Activated CD4-positive, alpha-beta memory T cell treated with anti-CD3 and anti-CD28 coated beads, Interleukin-2, amount 10 ng/mL, durations not matched to agents 7 days and 5 days (primary cell): ENCODE data around the gene ARL2BP. TPM values are rescaled to one million over a fixed set of nuclear protein-coding genes. Genes with fewer than 3 reads are reported as not detected.

ENCODE experiments used
- CTCF ChIA-PET: fragments of 350-600 bp; sonication (Branson Sonifier 250); formaldehyde crosslinking; loops from one replicate; lab custom pipeline; 2021; ENCODE audit warnings: antibody characterized with exemption, inconsistent platforms; lab: Charles Lee
- POLR2A ChIA-PET: fragments of 350-600 bp; sonication (Branson Sonifier 250); formaldehyde crosslinking; loops from one replicate; lab custom pipeline; 2021; ENCODE audit warnings: antibody characterized with exemption; lab: Charles Lee
- DNase-seq: peaks from one replicate; pipeline ENCODE4 v3.0.0-alpha.2; 2020
- H3K27ac Mint-ChIP-seq: one replicate; pipeline ENCODE4 v1.8.0; 2021; ENCODE audit warnings: mild to moderate bottlenecking, mixed read lengths
- H3K27me3 Mint-ChIP-seq: one replicate; pipeline ENCODE4 v1.8.0; 2021; ENCODE audit warnings: mixed read lengths
- H3K36me3 Mint-ChIP-seq: one replicate; pipeline ENCODE4 v1.8.0; 2021; ENCODE audit warnings: low read depth, mixed read lengths
- H3K4me1 Mint-ChIP-seq: one replicate; pipeline ENCODE4 v1.8.0; 2021; ENCODE audit warnings: mixed read lengths
- H3K4me3 Mint-ChIP-seq: one replicate; pipeline ENCODE4 v1.8.0; 2021; ENCODE audit warnings: mild to moderate bottlenecking, mixed read lengths
- H3K9me3 Mint-ChIP-seq: one replicate; pipeline ENCODE4 v1.8.0; 2021; ENCODE audit warnings: mixed read lengths
- total RNA-seq, 2 experiments: library from RNA; stranded (reverse); gene quantifications; one replicate each; pipeline ENCODE4 v1.2.3, GENCODE V29; 2021

Gene ARL2BP
- total RNA-seq, 2 experiments from 2014 or later, result 32.8 to 32.9 TPM

DNA sequence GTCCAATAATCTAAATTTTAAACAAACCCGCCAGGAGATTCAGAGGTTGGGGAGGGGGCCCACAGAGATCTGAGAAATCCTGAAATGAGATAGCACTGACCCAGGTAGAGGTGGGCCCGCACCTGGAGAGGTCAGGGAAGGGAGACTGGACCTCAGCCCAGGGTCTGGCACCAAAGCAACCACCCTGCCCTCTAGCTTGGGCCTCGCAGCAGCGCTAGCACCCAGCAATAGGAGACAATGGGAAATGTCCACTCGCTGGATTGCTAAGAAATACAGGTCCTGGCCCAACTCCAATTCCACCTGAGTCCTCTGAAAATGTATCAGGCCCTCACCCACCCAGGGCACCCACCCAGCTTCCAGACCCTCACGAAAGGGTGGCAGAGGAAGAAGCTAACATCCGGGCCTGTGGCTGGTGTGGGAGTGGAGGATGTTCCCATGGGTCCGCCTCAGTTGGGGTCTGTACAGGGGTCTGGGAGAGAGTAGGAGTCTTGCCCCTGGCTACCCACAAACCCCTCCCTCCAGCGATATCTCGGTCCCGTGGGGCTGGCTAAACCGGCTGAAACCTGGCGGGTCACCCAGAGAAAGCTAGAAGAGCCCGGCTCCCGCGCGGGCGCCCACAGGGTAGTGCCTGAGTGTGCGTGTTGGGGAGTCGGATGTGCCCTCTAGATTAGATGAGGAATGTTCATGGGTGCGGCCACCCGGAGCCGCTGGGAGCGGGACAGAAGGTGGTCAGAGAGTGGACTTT, 38.3 kb downstream of the ARL2BP start:
- Mint-ChIP-seq H3K27me3 (peaks cover 36% of the 10 kb centered on the region), H3K9me3 (no peaks in the 10 kb centered on the region), H3K27ac (no peak overlapping the region), H3K4me3 (peak overlapping the region; percentile 60), H3K4me1 (peaks cover 26% of the 10 kb centered on the region), H3K36me3 (no peaks in the 10 kb centered on the region)
- DNase-seq, result no peak
- ChIA-PET POLR2A (no interaction called here), CTCF (no interaction called here)

DNA sequence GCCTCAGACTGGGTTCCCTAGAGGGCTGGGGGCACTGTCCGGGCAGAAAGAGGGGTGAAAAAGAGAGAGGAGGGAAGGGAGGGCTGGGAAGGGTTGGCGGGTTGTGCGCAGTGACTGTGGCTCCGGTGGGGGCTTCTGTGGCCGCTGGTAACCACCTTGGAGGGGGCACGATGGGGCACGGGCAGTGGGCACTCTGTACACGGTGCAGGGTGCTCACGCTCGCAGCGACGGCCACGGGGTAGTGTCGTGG, 38.8 kb downstream of the ARL2BP start:
- ChIA-PET CTCF (no interaction called here), POLR2A (no interaction called here)
- peak overlapping the region; percentile 60 for H3K4me3 Mint-ChIP-seq
- H3K36me3 Mint-ChIP-seq, result no peaks in the 10 kb centered on the region
- H3K27ac Mint-ChIP-seq, result no peak overlapping the region
- H3K27me3 Mint-ChIP-seq, result peaks cover 36% of the 10 kb centered on the region
- DNase-seq, result no peak
- no peaks in the 10 kb centered on the region for H3K9me3 Mint-ChIP-seq
- peaks cover 21% of the 10 kb centered on the region for H3K4me1 Mint-ChIP-seq

DNA sequence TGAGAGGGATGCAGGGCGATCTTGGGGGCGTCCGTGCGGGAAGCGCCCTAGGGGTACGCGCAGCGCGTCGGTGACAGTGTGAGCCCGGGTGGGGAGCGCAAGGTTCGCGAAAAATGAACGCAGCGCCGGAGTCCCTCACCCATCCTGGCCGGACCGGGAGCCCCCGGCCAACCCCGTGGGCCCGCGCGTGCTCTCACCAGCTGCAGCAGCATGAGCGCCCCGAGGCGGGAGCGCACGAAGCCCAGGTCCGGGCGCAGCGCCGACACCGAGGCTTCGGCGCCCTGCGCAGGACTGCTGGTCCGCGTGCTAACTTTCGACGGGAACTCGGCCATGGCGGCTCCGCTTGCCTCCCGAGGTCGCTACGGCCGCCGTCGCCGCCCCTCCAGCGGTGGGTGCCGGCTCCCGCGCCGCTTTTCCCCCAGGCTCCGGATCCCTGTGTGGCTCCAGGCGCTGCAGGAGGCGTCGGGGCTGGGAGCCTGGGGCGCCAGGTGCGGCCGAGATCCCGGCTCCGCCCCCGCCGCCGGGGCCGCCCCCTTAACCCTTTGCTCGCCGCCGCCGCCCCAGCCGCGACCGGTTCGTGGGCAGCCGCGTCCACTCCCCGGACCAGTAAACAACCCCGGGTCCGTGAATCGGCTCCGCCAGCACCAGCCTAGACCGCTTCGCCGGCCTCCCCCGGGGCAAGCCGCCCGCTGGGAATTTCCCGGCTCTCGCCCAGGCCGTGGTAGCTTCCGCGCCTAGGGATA, 39.3 kb downstream of the ARL2BP start, which contains the start of gene PLLP:
PLLP (minus strand) TSS at position 464 of the 743 bp plus-strand sequence; CDS start at position 332, 132 bp downstream.
- CTCF ChIA-PET, result interaction anchor here (1.7 kb wide), 1 partner anchor 16 kb away, joined by 4 read pairs; no protein-coding TSS in a partner anchor
- Mint-ChIP-seq H3K4me3 (peak within 1 kb of the TSS; percentile 60), H3K27me3 (peaks cover 36% of the 10 kb centered on the region), H3K4me1 (peaks cover 22% of the 10 kb centered on the region), H3K9me3 (no peaks in the 10 kb centered on the region), H3K27ac (no peak within 1 kb of the TSS), H3K36me3 (no peaks in the 10 kb centered on the region)
- DNase-seq, result peak; percentile 25
- POLR2A ChIA-PET, result no interaction called here

DNA sequence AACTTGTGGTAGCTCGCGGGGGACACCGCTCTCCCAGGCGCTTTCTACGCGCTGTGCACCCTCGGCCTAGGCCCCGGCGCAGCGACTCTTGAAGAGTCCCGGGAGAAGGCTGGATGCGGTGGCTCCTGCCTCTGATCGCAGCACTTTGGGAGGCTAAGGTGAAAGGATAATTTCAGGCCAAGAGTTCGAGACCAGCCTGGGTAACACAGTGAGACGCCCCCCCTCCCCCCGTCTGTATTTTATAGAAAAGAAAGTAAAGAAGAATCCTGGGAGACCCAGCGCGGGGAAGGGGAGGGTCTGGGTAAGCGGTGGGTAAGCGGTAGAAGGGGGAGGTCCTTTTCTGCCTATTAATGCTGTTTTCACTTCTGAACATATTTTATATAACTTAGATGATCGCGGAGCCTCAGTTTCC, 39.9 kb downstream of the ARL2BP start:
- H3K36me3 Mint-ChIP-seq, result no peaks in the 10 kb centered on the region
- no peaks in the 10 kb centered on the region for H3K9me3 Mint-ChIP-seq
- H3K4me1 Mint-ChIP-seq, result peaks cover 24% of the 10 kb centered on the region
- DNase-seq, result no peak
- H3K4me3 Mint-ChIP-seq, result peak overlapping the region; percentile 48
- ChIA-PET POLR2A (no interaction called here), CTCF (interaction anchor here (1.7 kb wide), 1 partner anchor 16 kb away, joined by 4 read pairs; no protein-coding TSS in a partner anchor)
- no peak overlapping the region for H3K27ac Mint-ChIP-seq
- H3K27me3 Mint-ChIP-seq, result peaks cover 36% of the 10 kb centered on the region

DNA sequence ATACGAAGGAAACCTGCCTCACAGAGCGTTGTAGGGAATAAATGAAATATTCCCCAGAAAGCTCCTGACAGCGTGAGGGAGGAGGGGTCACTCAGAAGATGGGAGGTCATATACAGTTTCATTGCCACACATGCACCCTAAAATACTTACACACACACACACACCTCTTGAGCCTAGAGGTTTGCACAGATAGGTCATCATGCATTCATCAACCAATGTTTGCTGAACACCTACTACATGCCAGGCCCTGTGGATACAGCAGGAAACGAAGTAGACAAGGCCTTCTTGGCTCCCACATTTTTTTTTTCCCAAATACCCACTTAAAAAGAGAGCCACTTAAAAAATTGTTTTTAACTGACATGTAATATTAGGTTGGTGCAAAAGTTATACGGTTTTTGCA, 40.3 kb downstream of the ARL2BP start:
- Mint-ChIP-seq H3K4me1 (peaks cover 24% of the 10 kb centered on the region), H3K27me3 (peaks cover 36% of the 10 kb centered on the region), H3K9me3 (no peaks in the 10 kb centered on the region), H3K36me3 (no peaks in the 10 kb centered on the region), H3K4me3 (no peak overlapping the region), H3K27ac (no peak overlapping the region)
- DNase-seq, result no peak
- POLR2A ChIA-PET, result no interaction called here
- CTCF ChIA-PET, result interaction anchor here (1.7 kb wide), 1 partner anchor 15 kb away, joined by 4 read pairs; no protein-coding TSS in a partner anchor

DNA sequence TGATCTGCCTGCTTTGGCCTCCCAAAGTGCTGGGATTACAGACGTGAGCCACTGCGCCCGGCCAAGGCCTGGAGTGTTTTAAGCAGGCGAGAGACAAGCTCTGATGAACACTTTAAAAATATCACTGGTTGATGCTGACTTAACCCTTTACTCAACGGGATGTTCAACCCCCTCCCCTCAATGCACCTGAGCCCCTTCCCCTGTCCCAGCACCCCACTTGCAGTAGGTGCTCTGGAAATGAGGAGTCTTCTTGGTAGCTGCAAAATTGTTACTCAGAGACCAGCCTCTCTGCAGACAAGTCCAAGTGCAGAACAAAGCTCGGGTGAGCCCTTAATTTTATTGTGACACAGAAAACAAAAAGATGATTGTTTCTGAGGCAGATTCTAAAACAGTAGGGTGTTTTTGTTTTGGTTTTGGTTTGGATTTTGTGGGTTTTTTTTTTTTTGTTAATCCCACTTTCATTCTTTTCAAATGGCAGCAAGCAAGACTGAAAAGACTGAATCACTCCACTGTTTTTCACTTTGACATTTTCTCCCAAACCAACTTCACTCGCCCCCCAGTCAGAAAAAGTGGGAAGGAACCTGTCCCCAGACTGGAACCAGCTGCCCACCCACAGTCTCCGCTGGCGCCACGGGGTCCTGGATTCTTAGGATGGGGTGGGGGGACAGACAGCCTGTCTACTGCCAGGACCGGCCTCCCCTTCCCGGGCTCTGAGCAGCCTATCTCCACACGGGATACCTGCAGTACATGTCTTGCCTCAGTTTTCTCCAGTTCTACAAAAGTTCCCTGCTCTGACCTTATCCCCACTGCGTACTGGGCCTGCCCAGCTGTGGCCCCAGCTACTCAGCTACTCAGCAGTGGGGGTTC, 44.6 kb downstream of the ARL2BP start:
- H3K27ac Mint-ChIP-seq, result peak overlapping the region; percentile 18

DNA sequence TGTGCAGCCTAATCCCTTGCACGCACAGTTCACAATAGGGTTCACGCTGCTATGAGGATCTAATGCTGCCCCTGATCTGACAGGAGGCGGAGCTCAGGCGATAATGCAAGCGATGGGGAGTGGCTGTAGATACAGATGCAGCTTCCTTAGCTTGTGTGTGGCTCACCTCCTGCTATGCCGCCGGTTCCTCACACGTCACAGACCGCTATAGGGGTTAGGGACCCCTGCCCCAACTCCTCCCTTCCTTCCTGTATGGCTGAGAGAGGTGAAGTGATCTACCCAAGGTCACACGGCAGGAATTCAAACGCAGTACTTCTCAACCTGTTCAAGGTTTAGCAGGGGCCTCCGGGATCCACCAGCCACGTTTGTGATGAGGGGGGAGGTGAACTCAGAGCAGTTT, 52.8 kb downstream of the ARL2BP start:
- H3K4me3 Mint-ChIP-seq, result peak overlapping the region; percentile 52
- ChIA-PET POLR2A (interaction anchor here (0.6 to 1.5 kb wide), 3 partner anchors 111 to 149 kb away, joined by 3 to 5 read pairs (median 3); partner anchors contain the start of genes CIAPIN1, PSME3IP1 and RSPRY1), CTCF (interaction anchor here (0.8 to 9.8 kb wide), 2 partner anchors 121 to 165 kb away, joined by 3 to 160 read pairs; partner anchors contain the start of gene POLR2C)
- H3K27me3 Mint-ChIP-seq, result no peaks in the 10 kb centered on the region
- no peaks in the 10 kb centered on the region for H3K9me3 Mint-ChIP-seq
- peak; percentile 68 for DNase-seq
- H3K4me1 Mint-ChIP-seq, result peaks cover 14% of the 10 kb centered on the region
- no peak overlapping the region for H3K27ac Mint-ChIP-seq
- H3K36me3 Mint-ChIP-seq, result no peaks in the 10 kb centered on the region

More for the DNA sequence above, 44.6 kb downstream of the ARL2BP start:
- H3K36me3 Mint-ChIP-seq, result no peaks in the 10 kb centered on the region
- ChIA-PET CTCF (interaction anchor here (0.7 to 1.1 kb wide), 2 partner anchors 10 to 203 kb away, joined by 3 read pairs; no protein-coding TSS in a partner anchor), POLR2A (interaction anchor here (1.0 to 2.0 kb wide), 3 partner anchors 10 to 12 kb away, joined by 3 to 7 read pairs (median 4); no protein-coding TSS in a partner anchor)
- peaks cover 19% of the 10 kb centered on the region for H3K4me1 Mint-ChIP-seq
- no peak overlapping the region for H3K4me3 Mint-ChIP-seq
- no peak for DNase-seq
- peaks cover 10% of the 10 kb centered on the region for H3K27me3 Mint-ChIP-seq
- no peaks in the 10 kb centered on the region for H3K9me3 Mint-ChIP-seq

DNA sequence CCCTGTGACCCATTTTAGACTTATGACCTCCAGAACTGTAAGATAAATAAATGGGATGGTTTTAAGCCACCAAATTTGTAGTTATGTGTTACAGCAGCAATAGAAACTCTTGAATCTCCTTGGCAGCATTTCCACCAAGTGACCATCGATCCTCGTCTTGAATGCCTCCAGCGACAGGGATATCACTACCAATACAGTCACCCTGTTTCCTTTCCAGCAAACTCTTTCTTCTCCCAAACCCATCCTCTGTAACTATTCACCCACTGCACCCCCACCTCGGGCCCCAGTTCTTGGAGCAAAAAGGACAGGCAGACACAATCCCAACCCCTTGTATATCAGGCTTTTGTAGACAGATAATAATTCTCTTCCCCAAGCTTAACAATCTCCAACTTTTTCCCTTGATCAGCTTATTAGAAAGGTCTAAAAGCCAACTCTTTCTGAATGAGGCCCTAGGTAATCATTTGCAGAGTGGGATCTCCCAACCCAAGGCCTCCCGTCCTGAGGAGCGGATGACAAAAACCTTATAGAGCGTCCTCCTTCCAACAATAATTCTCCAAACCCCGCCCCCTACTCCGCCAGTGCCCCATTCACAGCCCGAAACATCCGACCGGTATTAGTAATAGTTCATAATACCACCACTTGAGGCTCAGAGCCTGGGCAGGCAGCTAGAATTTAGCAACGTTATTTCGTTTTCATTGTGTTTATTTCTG, 54.1 kb downstream of the ARL2BP start:
- Mint-ChIP-seq H3K27ac (no peak overlapping the region), H3K9me3 (no peaks in the 10 kb centered on the region), H3K4me3 (no peak overlapping the region), H3K27me3 (no peaks in the 10 kb centered on the region), H3K36me3 (no peaks in the 10 kb centered on the region), H3K4me1 (peaks cover 22% of the 10 kb centered on the region)
- CTCF ChIA-PET, result interaction anchor here (0.9 to 9.8 kb wide), 7 partner anchors 11 to 241 kb away, joined by 3 to 160 read pairs (median 4); no protein-coding TSS in a partner anchor
- POLR2A ChIA-PET, result interaction anchor here (0.6 to 2.1 kb wide), 13 partner anchors 10 to 367 kb away, joined by 3 to 10 read pairs (median 3); partner anchors contain the start of genes ARL2BP, CIAPIN1, HERPUD1 and PSME3IP1
- no peak for DNase-seq

DNA sequence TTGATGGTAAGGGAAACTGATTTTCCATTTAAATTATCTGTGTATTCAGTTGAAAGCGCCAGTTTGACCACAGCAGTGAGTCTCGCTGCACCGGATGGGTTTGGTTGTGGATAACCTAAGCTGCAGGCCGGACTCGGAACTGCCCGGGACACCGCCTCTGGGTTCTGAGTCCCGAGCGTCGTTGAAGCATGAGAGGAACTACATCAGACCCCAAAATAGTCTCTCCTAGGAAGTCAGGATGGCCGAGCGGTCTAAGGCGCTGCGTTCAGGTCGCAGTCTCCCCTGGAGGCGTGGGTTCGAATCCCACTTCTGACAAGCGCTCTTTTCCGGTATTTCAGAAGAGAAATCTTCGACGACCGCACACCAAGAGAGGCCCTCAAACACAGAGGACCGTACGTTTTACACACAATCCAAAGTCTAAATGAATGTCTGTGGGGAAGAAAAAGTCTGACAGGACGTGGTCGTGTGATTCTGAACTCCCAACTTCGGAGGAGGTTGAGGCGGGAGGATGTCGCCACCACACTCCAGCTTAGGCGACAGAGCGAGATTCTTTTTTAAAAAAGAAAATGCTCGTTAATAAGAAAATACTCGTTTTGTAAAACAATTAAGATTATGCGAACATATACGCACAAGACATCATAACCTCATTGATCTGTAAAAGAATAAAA, 54.8 kb downstream of the ARL2BP start:
- no peaks in the 10 kb centered on the region for H3K36me3 Mint-ChIP-seq
- H3K27me3 Mint-ChIP-seq, result no peaks in the 10 kb centered on the region
- CTCF ChIA-PET, result interaction anchor here (0.6 to 9.8 kb wide), 29 partner anchors 11 to 347 kb away, joined by 3 to 160 read pairs (median 4); partner anchors contain the start of genes ARL2BP, CCDC102A, CIAPIN1 and COQ9
- no peak overlapping the region for H3K27ac Mint-ChIP-seq
- POLR2A ChIA-PET, result interaction anchor here (0.6 to 2.1 kb wide), 18 partner anchors 11 to 367 kb away, joined by 3 to 10 read pairs (median 4); partner anchors contain the start of genes ARL2BP, HERPUD1, POLR2C and RSPRY1
- peak; percentile 89 for DNase-seq
- H3K4me3 Mint-ChIP-seq, result no peak overlapping the region
- H3K9me3 Mint-ChIP-seq, result no peaks in the 10 kb centered on the region
- H3K4me1 Mint-ChIP-seq, result peaks cover 26% of the 10 kb centered on the region

DNA sequence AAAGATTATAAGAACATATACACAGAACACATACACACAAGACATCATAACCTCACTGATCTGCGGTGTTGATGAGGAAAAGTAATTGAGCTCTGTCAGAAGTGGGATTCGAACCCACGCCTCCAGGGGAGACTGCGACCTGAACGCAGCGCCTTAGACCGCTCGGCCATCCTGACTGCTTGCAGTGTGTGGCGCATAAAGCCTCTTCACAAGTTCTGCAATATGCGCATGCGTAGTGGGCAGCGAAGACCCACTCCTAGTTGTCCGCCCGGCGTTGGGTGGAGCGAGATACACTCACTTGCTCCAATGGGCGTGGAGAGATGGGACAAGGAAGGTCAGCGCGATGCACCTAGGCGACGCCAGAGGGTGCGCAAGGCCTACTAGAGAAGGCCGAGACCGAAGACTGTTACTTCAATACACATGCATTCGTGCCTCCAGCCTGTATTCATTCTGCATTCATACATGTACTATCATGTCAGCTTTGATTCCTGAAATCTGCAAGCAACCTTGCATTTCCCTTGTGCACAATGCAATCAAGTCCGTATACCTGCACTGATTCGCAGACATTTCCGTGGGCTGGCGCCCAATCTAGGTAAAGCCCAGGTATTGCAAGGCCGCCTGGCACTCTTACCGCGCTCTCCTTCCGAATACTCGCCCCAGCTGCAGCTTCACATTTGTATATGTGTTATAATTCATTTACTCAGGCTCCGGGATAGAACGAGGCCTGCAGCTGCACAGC, 55.5 kb downstream of the ARL2BP start:
- no peaks in the 10 kb centered on the region for H3K27me3 Mint-ChIP-seq
- peak; percentile 99 for DNase-seq
- CTCF ChIA-PET, result interaction anchor here (0.6 to 9.8 kb wide), 30 partner anchors 10 to 347 kb away, joined by 3 to 160 read pairs (median 4); partner anchors contain the start of genes ARL2BP, CCDC102A, CIAPIN1 and COQ9
- no peaks in the 10 kb centered on the region for H3K9me3 Mint-ChIP-seq
- no peak overlapping the region for H3K27ac Mint-ChIP-seq
- peaks cover 26% of the 10 kb centered on the region for H3K4me1 Mint-ChIP-seq
- H3K36me3 Mint-ChIP-seq, result no peaks in the 10 kb centered on the region
- POLR2A ChIA-PET, result interaction anchor here (1.0 to 2.1 kb wide), 16 partner anchors 11 to 277 kb away, joined by 3 to 10 read pairs (median 5); partner anchors contain the start of genes ARL2BP and POLR2C
- H3K4me3 Mint-ChIP-seq, result no peak overlapping the region
